Measurements from ENCODE around the gene EHMT1.

GRCh38 chr9:137834846-137835546 is 216.2 kb downstream of the EHMT1 start:
- TF ChIP-seq CTCF (IDR thresholded peaks at IDR 0.05; ENCODE audit: poor library complexity) (no peak), EZH2phosphoT487 (IDR thresholded peaks at IDR 0.05; ENCODE audit: low read depth, severe bottlenecking, unreplicated experiment) (no peak), EZH2 (IDR thresholded peaks at IDR 0.05; ENCODE audit: borderline replicate concordance) (no peak)
